MM.1S (cell line): ENCODE results near the gene CERT1.

Experiments
- DNase-seq: peaks from one replicate; pipeline ENCODE4 v3.0.0-alpha.2; 2015
- H2AFZ ChIP-seq: fragments of 300-600 bp; sonication (generic); 2 replicates; pipeline ENCODE4 v1.6.0; 2016; ENCODE audit warnings: antibody characterized with exemption, low read length
- H3F3A ChIP-seq: fragments of 300-600 bp; sonication (generic); 2 replicates; pipeline ENCODE4 v1.6.1; 2016; ENCODE audit warnings: mild to moderate bottlenecking, antibody characterized with exemption, low read length, moderate library complexity, mixed read lengths; ENCODE audit not compliant: insufficient read depth
- H3K27ac ChIP-seq: fragments of 300-600 bp; sonication (generic); 2 replicates; pipeline ENCODE4 v1.5.1; 2016; ENCODE audit warnings: mild to moderate bottlenecking, low read length
- H3K27me3 ChIP-seq: fragments of 300-600 bp; sonication (generic); replicated peaks from 2 replicates; pipeline ENCODE4 v1.6.0; 2016; ENCODE audit warnings: low read length; ENCODE audit not compliant: insufficient read depth
- H3K36me3 ChIP-seq: fragments of 300-600 bp; sonication (generic); replicated peaks from 2 replicates; pipeline ENCODE4 v1.6.1; 2016; ENCODE audit warnings: mild to moderate bottlenecking, low read length, mixed read lengths; ENCODE audit not compliant: insufficient read depth
- H3K4me1 ChIP-seq: fragments of 300-600 bp; sonication (generic); 2 replicates; pipeline ENCODE4 v1.6.1; 2016; ENCODE audit warnings: low read length, mixed read lengths
- H3K4me2 ChIP-seq: fragments of 300-600 bp; sonication (generic); 2 replicates; pipeline ENCODE4 v1.6.0; 2016; ENCODE audit warnings: low read depth, low read length
- H3K4me3 ChIP-seq: fragments of 300-600 bp; sonication (generic); 2 replicates; pipeline ENCODE4 v1.5.1; 2016; ENCODE audit warnings: low read length, mixed read lengths
- H3K79me2 ChIP-seq: fragments of 300-600 bp; sonication (generic); 2 replicates; pipeline ENCODE4 v1.6.1; 2016; ENCODE audit warnings: mixed run types, low read length, mixed read lengths
- H3K9ac ChIP-seq: fragments of 300-600 bp; sonication (generic); 2 replicates; pipeline ENCODE4 v1.6.1; 2016; ENCODE audit warnings: low read length, mixed read lengths
- H3K9me2 ChIP-seq: fragments of 300-600 bp; sonication (generic); replicated peaks from 2 replicates; pipeline ENCODE4 v1.6.1; 2016; ENCODE audit warnings: mild to moderate bottlenecking, low read length, mixed read lengths; ENCODE audit not compliant: insufficient read depth
- H3K9me3 ChIP-seq: fragments of 300-600 bp; sonication (generic); replicated peaks from 2 replicates; pipeline ENCODE4 v1.6.1; 2016; ENCODE audit warnings: mild to moderate bottlenecking, low read length, mixed read lengths; ENCODE audit not compliant: insufficient read depth
- H4K20me1 ChIP-seq: fragments of 300-600 bp; sonication (generic); 2 replicates; pipeline ENCODE4 v1.6.1; 2016; ENCODE audit warnings: mild to moderate bottlenecking, low read length, moderate library complexity, mixed read lengths; ENCODE audit not compliant: insufficient read depth
- EZH2 ChIP-seq: fragments of 300-600 bp; sonication (generic); optimal IDR thresholded peaks from 2 replicates; pipeline ENCODE3; 2017; ENCODE audit warnings: low read depth, mild to moderate bottlenecking, antibody characterized with exemption, low read length, mixed read lengths
- EZH2phosphoT487 ChIP-seq: fragments of 300-600 bp; sonication (generic); IDR thresholded peaks from 2 replicates; pipeline ENCODE4 v1.6.1; 2018; ENCODE audit warnings: antibody characterized with exemption, low read length
- TF ChIP-seq, protein P1 (sequence below): fragments of 300-600 bp; sonication (generic); IDR thresholded peaks from 2 replicates; pipeline ENCODE4 v1.5.1; 2016; ENCODE audit warnings: antibody characterized with exemption, low read length, mixed read lengths

The CERT1 gene

DNA sequence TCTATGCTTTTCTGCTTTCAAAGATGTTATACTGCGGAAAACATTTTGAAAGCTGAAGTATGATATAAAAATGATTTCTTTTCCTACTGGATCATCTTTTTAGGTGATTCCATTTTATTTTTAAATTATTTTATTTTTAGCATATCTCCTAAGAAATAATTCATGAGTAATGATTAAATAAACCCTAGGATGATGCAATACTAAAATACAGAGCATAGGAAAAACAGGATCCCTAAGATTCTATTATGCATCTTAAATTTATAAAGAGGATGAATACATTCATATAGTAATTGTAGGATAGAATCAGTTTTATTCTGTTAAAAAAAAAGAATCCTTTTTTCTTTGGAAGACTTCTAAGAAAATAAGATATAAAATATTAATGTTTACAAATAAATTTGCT lies 11.1 kb upstream of the CERT1 start:
- H3K9ac ChIP-seq: no peak overlapping the region
- H3K9me3 ChIP-seq: no peaks in the 10 kb centered on the region
- H3K27me3 ChIP-seq: no peaks in the 10 kb centered on the region
- no peaks in the 10 kb centered on the region for H3K36me3 ChIP-seq
- peaks cover 24% of the 10 kb centered on the region for H3K4me1 ChIP-seq
- no peak overlapping the region for H3K4me2 ChIP-seq
- TF ChIP-seq, protein P1, sequence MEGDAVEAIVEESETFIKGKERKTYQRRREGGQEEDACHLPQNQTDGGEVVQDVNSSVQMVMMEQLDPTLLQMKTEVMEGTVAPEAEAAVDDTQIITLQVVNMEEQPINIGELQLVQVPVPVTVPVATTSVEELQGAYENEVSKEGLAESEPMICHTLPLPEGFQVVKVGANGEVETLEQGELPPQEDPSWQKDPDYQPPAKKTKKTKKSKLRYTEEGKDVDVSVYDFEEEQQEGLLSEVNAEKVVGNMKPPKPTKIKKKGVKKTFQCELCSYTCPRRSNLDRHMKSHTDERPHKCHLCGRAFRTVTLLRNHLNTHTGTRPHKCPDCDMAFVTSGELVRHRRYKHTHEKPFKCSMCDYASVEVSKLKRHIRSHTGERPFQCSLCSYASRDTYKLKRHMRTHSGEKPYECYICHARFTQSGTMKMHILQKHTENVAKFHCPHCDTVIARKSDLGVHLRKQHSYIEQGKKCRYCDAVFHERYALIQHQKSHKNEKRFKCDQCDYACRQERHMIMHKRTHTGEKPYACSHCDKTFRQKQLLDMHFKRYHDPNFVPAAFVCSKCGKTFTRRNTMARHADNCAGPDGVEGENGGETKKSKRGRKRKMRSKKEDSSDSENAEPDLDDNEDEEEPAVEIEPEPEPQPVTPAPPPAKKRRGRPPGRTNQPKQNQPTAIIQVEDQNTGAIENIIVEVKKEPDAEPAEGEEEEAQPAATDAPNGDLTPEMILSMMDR: no peak
- TF ChIP-seq EZH2phosphoT487 (no peak), EZH2 (no peak)
- no peak overlapping the region for H3K27ac ChIP-seq
- no peaks in the 10 kb centered on the region for H4K20me1 ChIP-seq
- no peak overlapping the region for H2AFZ ChIP-seq
- DNase-seq: no peak
- H3K9me2 ChIP-seq: no peaks in the 10 kb centered on the region
- peaks cover 11% of the 10 kb centered on the region for H3F3A ChIP-seq
- no peak overlapping the region for H3K4me3 ChIP-seq
- peaks cover 65% of the 10 kb centered on the region for H3K79me2 ChIP-seq

DNA sequence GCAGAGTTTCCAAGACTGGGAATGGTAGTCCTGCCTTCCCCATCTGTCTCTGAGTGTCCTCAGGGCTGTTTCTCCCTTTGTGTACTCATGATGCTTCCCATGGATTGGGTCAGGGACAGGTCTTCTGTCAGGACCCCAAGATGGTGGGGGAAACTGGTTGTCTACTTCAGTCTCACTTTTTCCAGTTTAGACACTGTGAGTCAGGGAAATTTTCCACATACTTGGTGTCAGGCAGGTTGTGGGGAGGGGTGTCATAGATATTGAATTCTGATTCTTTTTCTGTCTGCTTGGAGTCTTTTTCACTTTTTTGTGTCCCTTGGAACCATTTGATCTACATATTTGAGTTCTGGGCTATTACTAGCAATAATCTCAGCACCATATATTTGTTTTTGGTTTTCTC lies 10.6 kb upstream of the CERT1 start:
- Histone ChIP-seq H3K9me3 (no peaks in the 10 kb centered on the region), H3K79me2 (peaks cover 69% of the 10 kb centered on the region), H3K9me2 (no peaks in the 10 kb centered on the region), H3K4me2 (no peak overlapping the region), H2AFZ (no peak overlapping the region), H3K9ac (no peak overlapping the region), H3K27ac (no peak overlapping the region), H3K4me1 (peaks cover 24% of the 10 kb centered on the region), H4K20me1 (no peaks in the 10 kb centered on the region), H3K36me3 (no peaks in the 10 kb centered on the region), H3F3A (peaks cover 11% of the 10 kb centered on the region), H3K4me3 (no peak overlapping the region), H3K27me3 (no peaks in the 10 kb centered on the region)
- DNase-seq: no peak
- TF ChIP-seq, protein P1: no peak
- TF ChIP-seq EZH2: no peak
- TF ChIP-seq EZH2phosphoT487: no peak

- no peaks in the 10 kb centered on the region for H3K9me3 ChIP-seq
- H3K27me3 ChIP-seq: no peaks in the 10 kb centered on the region
- no peak overlapping the region for H3K9ac ChIP-seq
- H3K4me2 ChIP-seq: no peak overlapping the region
- no peak overlapping the region for H3K4me3 ChIP-seq
- H3K4me1 ChIP-seq: peaks cover 24% of the 10 kb centered on the region
- no peak overlapping the region for H2AFZ ChIP-seq
- no peak overlapping the region for H3K27ac ChIP-seq
- no peaks in the 10 kb centered on the region for H3K36me3 ChIP-seq
- H3K79me2 ChIP-seq: peaks cover 65% of the 10 kb centered on the region
- no peaks in the 10 kb centered on the region for H4K20me1 ChIP-seq
- peaks cover 11% of the 10 kb centered on the region for H3F3A ChIP-seq
- no peaks in the 10 kb centered on the region for H3K9me2 ChIP-seq
- DNase-seq: no peak
- TF ChIP-seq EZH2phosphoT487 (no peak), EZH2 (no peak)
- TF ChIP-seq, protein P1: no peak
Observed at GRCh38 chr5:75521195-75521594, 9.8 kb upstream of the CERT1 start.
